CD14-positive monocyte (primary cell): Measurements from ENCODE around the gene P2RY11. TPM values are rescaled to one million over a fixed set of nuclear protein-coding genes. Genes with fewer than 3 reads are reported as not detected.

Source experiments
- DNase-seq, 3 donors: peaks; one replicate each; pipeline ENCODE4 v3.0.0-alpha.2; 2011 to 2022
- H2AFZ ChIP-seq: 2 replicates; pipeline ENCODE4 v1.6.0; 2012; ENCODE audit warnings: mild to moderate bottlenecking, low read depth, low read length, inconsistent platforms; ENCODE audit not compliant: insufficient read depth, poor library complexity, severe bottlenecking
- H3K27ac ChIP-seq, 2 donors: 1 replicate in 1 of 2; 2 replicates in 1 of 2; pipeline ENCODE4 v1.5.1; 2012 to 2013; ENCODE audit warnings: low read length in 2 of 2, control low read depth in 1 of 2, inconsistent platforms in 1 of 2, low read depth in 1 of 2, mild to moderate bottlenecking in 1 of 2
- H3K27me3 ChIP-seq, 2 donors: one replicate each; pipeline versions ENCODE4 v1.6.0 to v1.6.1; 2011 to 2013; ENCODE audit warnings: low read length in 2 of 2; ENCODE audit not compliant: control insufficient read depth in 2 of 2, insufficient read depth in 2 of 2
- H3K36me3 ChIP-seq, 2 donors: replicated peaks in 1 of 2; 1 replicate in 1 of 2; 2 replicates in 1 of 2; pipeline versions ENCODE4 v1.5.1 to v1.6.1; 2012 to 2013; ENCODE audit warnings: low read length in 2 of 2, control low read depth in 1 of 2, inconsistent platforms in 1 of 2, mild to moderate bottlenecking in 1 of 2; ENCODE audit not compliant: insufficient read depth in 2 of 2, control insufficient read depth in 1 of 2
- H3K4me1 ChIP-seq, 2 donors: 1 replicate in 1 of 2; 2 replicates in 1 of 2; pipeline versions ENCODE4 v1.5.1 to v1.6.1; 2012 to 2013; ENCODE audit warnings: low read length in 2 of 2, control low read depth in 1 of 2, inconsistent platforms in 1 of 2, mild to moderate bottlenecking in 1 of 2, moderate library complexity in 1 of 2; ENCODE audit not compliant: insufficient read depth in 2 of 2, control insufficient read depth in 1 of 2
- H3K4me2 ChIP-seq: replicated peaks from 2 replicates; pipeline ENCODE3; 2012; ENCODE audit warnings: low read length, moderate library complexity, mild to moderate bottlenecking; ENCODE audit not compliant: poor library complexity, severe bottlenecking; ENCODE audit errors: extremely low read depth
- H3K4me3 ChIP-seq, 3 experiments: fragments of 200-600 bp in 1 of 3; sonication (generic) in 1 of 3; replicated peaks in 1 of 3; 1 replicate in 2 of 3; 2 replicates in 1 of 3; pipeline ENCODE4 v1.5.1; 2011 to 2013; ENCODE audit warnings: low read length in 3 of 3, mild to moderate bottlenecking in 3 of 3, control low read depth in 2 of 3, low read depth in 2 of 3, inconsistent platforms in 1 of 3, moderate library complexity in 1 of 3
- H3K79me2 ChIP-seq: 2 replicates; pipeline ENCODE4 v1.6.0; 2012; ENCODE audit warnings: mild to moderate bottlenecking, control low read depth, inconsistent platforms, low read length, moderate library complexity; ENCODE audit not compliant: insufficient read depth
- H3K9ac ChIP-seq: 2 replicates; pipeline ENCODE4 v1.6.0; 2017; ENCODE audit warnings: low read length, mild to moderate bottlenecking; ENCODE audit not compliant: insufficient read depth, poor library complexity, severe bottlenecking
- H3K9me3 ChIP-seq, 2 donors: replicated peaks in 1 of 2; 1 replicate in 1 of 2; 2 replicates in 1 of 2; pipeline versions ENCODE4 v1.5.1 to v1.6.1; 2012 to 2013; ENCODE audit warnings: low read length in 2 of 2, control low read depth in 1 of 2; ENCODE audit not compliant: control insufficient read depth in 1 of 2, insufficient read depth in 1 of 2
- H4K20me1 ChIP-seq: 2 replicates; pipeline ENCODE4 v1.6.0; 2012; ENCODE audit warnings: mild to moderate bottlenecking, low read length, control low read depth, moderate library complexity; ENCODE audit not compliant: insufficient read depth
- H3K27ac Mint-ChIP-seq, 7 donors: one replicate each; pipeline ENCODE4 v1.8.0; 2020; ENCODE audit warnings: mild to moderate bottlenecking in 7 of 7, mixed read lengths in 7 of 7, moderate library complexity in 6 of 7, inconsistent platforms in 2 of 7
- H3K27me3 Mint-ChIP-seq, 3 donors: one replicate each; pipeline ENCODE4 v1.8.0; 2021 to 2022; ENCODE audit warnings: low read depth in 3 of 3, mild to moderate bottlenecking in 3 of 3, mixed read lengths in 3 of 3, moderate library complexity in 3 of 3, inconsistent platforms in 1 of 3
- H3K36me3 Mint-ChIP-seq, 2 donors: one replicate each; pipeline ENCODE4 v1.8.0; 2020; ENCODE audit warnings: mixed read lengths in 2 of 2, inconsistent platforms in 1 of 2, mild to moderate bottlenecking in 1 of 2
- H3K4me1 Mint-ChIP-seq: one replicate; pipeline ENCODE4 v1.8.0; 2020; ENCODE audit warnings: mild to moderate bottlenecking, mixed read lengths
- H3K4me3 Mint-ChIP-seq, 2 donors: one replicate each; pipeline ENCODE4 v1.8.0; 2020; ENCODE audit warnings: mild to moderate bottlenecking in 2 of 2, mixed read lengths in 2 of 2, moderate library complexity in 1 of 2
- H3K9me3 Mint-ChIP-seq, 7 donors: one replicate each; pipeline ENCODE4 v1.8.0; 2020 to 2022; ENCODE audit warnings: mixed read lengths in 7 of 7, mild to moderate bottlenecking in 6 of 7, moderate library complexity in 6 of 7, inconsistent platforms in 2 of 7
- CTCF ChIP-seq: fragments of 200-600 bp; IDR thresholded peaks from one replicate; pipeline ENCODE4 v1.8.0; 2022; ENCODE audit warnings: antibody characterized with exemption, mild to moderate bottlenecking
- WGBS: methylation state at CpG from one replicate; pipeline ENCODE4 v1.1.5; 2013; ENCODE audit warnings: missing lambda C conversion rate; ENCODE audit not compliant: insufficient coverage; 5-methylcytosine and 5-hydroxymethylcytosine counted together
- intact Hi-C, 2 donors: fragments of 100-400 bp; cut with micrococcal nuclease; formaldehyde crosslinking; loops; one replicate each; pipeline versions ENCODE4 v1.15.0 to v1.15.1; 2023
- polyA plus RNA-seq, 3 donors: library from polyadenylated mRNA; depleted of rRNA in 1 of 3; unstranded in 2 of 3; stranded (reverse) in 1 of 3; fragments of 300-500 nt in 2 of 3; fragments of >200 nt in 1 of 3; fragmentation: Illumina TruSeq in 2 of 3; gene quantifications; 1 replicate in 2 of 3; 2 replicates in 1 of 3; pipeline ENCODE4 v1.2.3, GENCODE V29; 2012 to 2021

Gene P2RY11
- polyA plus RNA-seq, 3 donors = 0.50 to 10.0 (median 0.69) TPM

- Histone ChIP-seq H2AFZ (no peak overlapping the region), H3K9me3 (peaks cover 1 to 5% of the 10 kb centered on the region in 2 donors), H3K4me2 (no peak overlapping the region), H3K36me3 (no peaks in the 10 kb centered on the region), H3K4me3 (no peak overlapping the region), H4K20me1 (no peaks in the 10 kb centered on the region), H3K79me2 (no peaks in the 10 kb centered on the region), H3K27me3 (no peaks in the 10 kb centered on the region), H3K9ac (no peak overlapping the region), H3K4me1 (no peaks in the 10 kb centered on the region), H3K27ac (no peak overlapping the region)
- H3K36me3 Mint-ChIP-seq = no peaks in the 10 kb centered on the region
- TF ChIP-seq CTCF = no peak
- H3K9me3 Mint-ChIP-seq = peaks cover 3 to 17% (median 5%) of the 10 kb centered on the region in 7 donors
- WGBS = 61% methylated on average over 4 of the region's 4 CpGs
- intact Hi-C loops = no loop called here
- H3K27me3 Mint-ChIP-seq = peaks cover 8 to 22% (median 11%) of the 10 kb centered on the region in 3 donors
- H3K4me3 Mint-ChIP-seq = no peak overlapping the region
- H3K4me1 Mint-ChIP-seq = no peaks in the 10 kb centered on the region
- H3K27ac Mint-ChIP-seq = no peak overlapping the region
- no peak for DNase-seq
These were observed 43.3 kb upstream of the P2RY11 start for GRCh38 chr19:10068205-10068604.

- Histone ChIP-seq H3K9me3 (peaks cover 10 to 13% of the 10 kb centered on the region in 2 donors), H3K27me3 (no peaks in the 10 kb centered on the region), H3K4me1 (no peaks in the 10 kb centered on the region), H3K27ac (no peak overlapping the region), H3K36me3 (no peaks in the 10 kb centered on the region), H3K79me2 (no peaks in the 10 kb centered on the region), H3K4me2 (no peak overlapping the region), H4K20me1 (no peaks in the 10 kb centered on the region), H3K9ac (no peak overlapping the region), H2AFZ (no peak overlapping the region), H3K4me3 (no peak overlapping the region)
- no peak overlapping the region for H3K4me3 Mint-ChIP-seq
- no peak overlapping the region for H3K27ac Mint-ChIP-seq
- H3K9me3 Mint-ChIP-seq = peaks cover 7 to 26% (median 13%) of the 10 kb centered on the region in 7 donors
- no peaks in the 10 kb centered on the region for H3K4me1 Mint-ChIP-seq
- no peaks in the 10 kb centered on the region for H3K36me3 Mint-ChIP-seq
- TF ChIP-seq CTCF = no peak
- 94% methylated on average over 5 of the region's 6 CpGs for WGBS
- intact Hi-C loops = no loop called here
- peaks cover 6 to 16% (median 11%) of the 10 kb centered on the region in 3 donors for H3K27me3 Mint-ChIP-seq
- DNase-seq = no peak
These were observed 42.4 kb upstream of the P2RY11 start for GRCh38 chr19:10069046-10069445.
